HG03025 (cell line): ENCODE results near the gene BDNF.
"Not testable (repeated sequence)": the region's sequence is repeated elsewhere in the genome, so short reads cannot be mapped to it uniquely, and the experiment has no call there.

Experiments
- ATAC-seq: cut with Tn5 transposase; IDR thresholded peaks from one replicate; pipeline ENCODE4 v1.9.1; 2021; ENCODE audit warnings: mild to moderate bottlenecking, moderate library complexity; ENCODE audit not compliant: unreplicated experiment, low FRiP score

The BDNF gene

GRCh38 chr11:27700351-27701301 is at the start of gene BDNF:
Gene BDNF, minus strand, starts transcription at chr11:27700455. Its CDS starts 41,891 bp downstream, at chr11:27658564.
- ATAC-seq = peak; percentile 25

- ATAC-seq = no peak
Measured at GRCh38 chr11:27740362-27741013, 40.2 kb upstream of the BDNF start.

GRCh38 chr11:27735281-27735680 is 35.0 kb upstream of the BDNF start:
- no peak for ATAC-seq

GRCh38 chr11:27731803-27732202 is 31.5 kb upstream of the BDNF start:
- ATAC-seq = not testable (repeated sequence)

GRCh38 chr11:27726981-27727380 is 26.7 kb upstream of the BDNF start:
- no peak for ATAC-seq

GRCh38 chr11:27723687-27724086 is 23.4 kb upstream of the BDNF start:
- no peak for ATAC-seq

GRCh38 chr11:27722953-27723344 is 22.7 kb upstream of the BDNF start:
- no peak for ATAC-seq

GRCh38 chr11:27722117-27722952 is 22.1 kb upstream of the BDNF start:
- ATAC-seq = no peak

- ATAC-seq = no peak
Measured at GRCh38 chr11:27721264-27722116, 21.2 kb upstream of the BDNF start.

GRCh38 chr11:27720277-27720830 is 20.1 kb upstream of the BDNF start:
- no peak for ATAC-seq

GRCh38 chr11:27719546-27719925 is 19.3 kb upstream of the BDNF start:
- ATAC-seq = no peak

- ATAC-seq = no peak
Measured at GRCh38 chr11:27718863-27719545, 18.7 kb upstream of the BDNF start.

GRCh38 chr11:27718346-27718862 is 18.1 kb upstream of the BDNF start:
- ATAC-seq = no peak

- ATAC-seq = no peak
Measured at GRCh38 chr11:27717801-27718229, 17.6 kb upstream of the BDNF start.

GRCh38 chr11:27717377-27717776 is 17.1 kb upstream of the BDNF start:
- no peak for ATAC-seq

GRCh38 chr11:27716835-27717234 is 16.6 kb upstream of the BDNF start:
- no peak for ATAC-seq

GRCh38 chr11:27716216-27716615 is 16.0 kb upstream of the BDNF start:
- no peak for ATAC-seq

GRCh38 chr11:27711725-27712124 is 11.5 kb upstream of the BDNF start:
- no peak for ATAC-seq

GRCh38 chr11:27710536-27710935 is 10.3 kb upstream of the BDNF start:
- no peak for ATAC-seq
